ENCODE measurements around the gene SF3A2. TPM values are rescaled to one million over a fixed set of nuclear protein-coding genes. Genes with fewer than 3 reads are reported as not detected.

Gene SF3A2
- total RNA-seq, 4 donors from 2014 or later, result 23.9 to 29.2 (median 26.5) TPM

DNA sequence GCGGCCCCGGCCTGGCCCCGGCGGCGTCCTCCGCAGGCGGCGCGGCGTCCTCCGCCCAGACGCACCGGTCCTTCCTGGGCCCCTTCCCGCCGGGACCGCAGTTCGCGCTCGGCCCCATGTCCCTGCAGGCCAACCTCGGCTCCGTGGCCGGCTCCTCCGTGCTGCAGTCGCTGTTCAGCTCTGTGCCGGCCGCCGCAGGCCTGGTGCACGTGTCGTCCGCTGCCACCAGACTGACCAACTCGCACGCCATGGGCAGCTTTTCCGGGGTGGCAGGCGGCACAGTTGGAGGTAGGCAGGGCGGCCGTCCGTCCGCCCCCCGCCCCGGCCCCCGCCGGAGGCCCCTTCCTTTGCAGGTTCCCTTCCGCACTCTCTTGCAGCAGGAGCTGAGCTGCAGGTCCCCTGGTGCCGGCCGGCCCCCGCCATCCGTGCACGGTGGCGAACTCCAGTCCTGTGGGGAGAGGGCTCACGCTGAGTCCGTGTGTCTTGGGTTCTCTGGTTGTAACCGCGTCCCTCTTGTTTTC lies 9.7 kb upstream of the SF3A2 start:
- peaks cover 0 to 59% of the 10 kb centered on the region in 2 donors for H3K36me3 ChIP-seq
- no peak for TF ChIP-seq POLR2A (IDR thresholded peaks at IDR 0.05)
- TF ChIP-seq, protein P1, sequence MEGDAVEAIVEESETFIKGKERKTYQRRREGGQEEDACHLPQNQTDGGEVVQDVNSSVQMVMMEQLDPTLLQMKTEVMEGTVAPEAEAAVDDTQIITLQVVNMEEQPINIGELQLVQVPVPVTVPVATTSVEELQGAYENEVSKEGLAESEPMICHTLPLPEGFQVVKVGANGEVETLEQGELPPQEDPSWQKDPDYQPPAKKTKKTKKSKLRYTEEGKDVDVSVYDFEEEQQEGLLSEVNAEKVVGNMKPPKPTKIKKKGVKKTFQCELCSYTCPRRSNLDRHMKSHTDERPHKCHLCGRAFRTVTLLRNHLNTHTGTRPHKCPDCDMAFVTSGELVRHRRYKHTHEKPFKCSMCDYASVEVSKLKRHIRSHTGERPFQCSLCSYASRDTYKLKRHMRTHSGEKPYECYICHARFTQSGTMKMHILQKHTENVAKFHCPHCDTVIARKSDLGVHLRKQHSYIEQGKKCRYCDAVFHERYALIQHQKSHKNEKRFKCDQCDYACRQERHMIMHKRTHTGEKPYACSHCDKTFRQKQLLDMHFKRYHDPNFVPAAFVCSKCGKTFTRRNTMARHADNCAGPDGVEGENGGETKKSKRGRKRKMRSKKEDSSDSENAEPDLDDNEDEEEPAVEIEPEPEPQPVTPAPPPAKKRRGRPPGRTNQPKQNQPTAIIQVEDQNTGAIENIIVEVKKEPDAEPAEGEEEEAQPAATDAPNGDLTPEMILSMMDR (IDR thresholded peaks at IDR 0.05 in 4 of 5, conservative IDR thresholded peaks at IDR 0.05 in 1 of 5), result no peak
- intact Hi-C loops (cut with DNase I; ENCODE audit: low total_unique reads), result no loop called here
- in situ Hi-C loops (cut with MboI; ENCODE audit: low sequenced_read_pairs in 4 of 4), result no loop called here
- H3K9me3 ChIP-seq, result no peaks in the 10 kb centered on the region
- ATAC-seq, result no peak
- H3K4me1 ChIP-seq, result peaks cover 13 to 28% of the 10 kb centered on the region in 2 donors
- no peak overlapping the region for H3K4me3 ChIP-seq
- H3K27me3 ChIP-seq, result no peaks in the 10 kb centered on the region
- H3K27ac ChIP-seq, result no peak overlapping the region
- no peak for DNase-seq

GRCh38 chr19:2227415-2228156 lies 9.0 kb upstream of the SF3A2 start:
- Histone ChIP-seq H3K36me3 (peaks cover 0 to 56% of the 10 kb centered on the region in 2 donors), H3K9me3 (no peaks in the 10 kb centered on the region), H3K27me3 (no peaks in the 10 kb centered on the region), H3K4me1 (peaks cover 13 to 30% of the 10 kb centered on the region in 2 donors), H3K27ac (no peak overlapping the region), H3K4me3 (no peak overlapping the region)
- no peak for DNase-seq
- in situ Hi-C loops (cut with MboI; ENCODE audit: low sequenced_read_pairs in 4 of 4), result no loop called here
- intact Hi-C loops (cut with DNase I; ENCODE audit: low total_unique reads), result no loop called here
- ATAC-seq, result no peak
- no peak for TF ChIP-seq POLR2A (IDR thresholded peaks at IDR 0.05)
- TF ChIP-seq, protein P1 (IDR thresholded peaks at IDR 0.05 in 4 of 5, conservative IDR thresholded peaks at IDR 0.05 in 1 of 5), result no peak

GRCh38 chr19:2228157-2229030 lies 8.2 kb upstream of the SF3A2 start:
- peak overlapping the region in 1 of 4 donors; percentile 18 for H3K27ac ChIP-seq
- H3K9me3 ChIP-seq, result no peaks in the 10 kb centered on the region
- no peak for ATAC-seq
- TF ChIP-seq, protein P1 (IDR thresholded peaks at IDR 0.05 in 4 of 5, conservative IDR thresholded peaks at IDR 0.05 in 1 of 5), result no peak
- no peak for TF ChIP-seq POLR2A (IDR thresholded peaks at IDR 0.05)
- no peaks in the 10 kb centered on the region for H3K27me3 ChIP-seq
- H3K4me1 ChIP-seq, result peaks cover 13 to 30% of the 10 kb centered on the region in 2 donors
- H3K36me3 ChIP-seq, result peaks cover 0 to 50% of the 10 kb centered on the region in 2 donors
- intact Hi-C loops (cut with DNase I; ENCODE audit: low total_unique reads), result no loop called here
- no peak overlapping the region for H3K4me3 ChIP-seq
- in situ Hi-C loops (cut with MboI; ENCODE audit: low sequenced_read_pairs in 4 of 4), result no loop called here
- no peak for DNase-seq

GRCh38 chr19:2229103-2230032 lies 7.3 kb upstream of the SF3A2 start:
- Histone ChIP-seq H3K36me3 (peaks cover 0 to 47% of the 10 kb centered on the region in 2 donors), H3K4me1 (peaks cover 16 to 30% of the 10 kb centered on the region in 2 donors), H3K9me3 (no peaks in the 10 kb centered on the region), H3K4me3 (no peak overlapping the region), H3K27me3 (no peaks in the 10 kb centered on the region), H3K27ac (peak overlapping the region in 1 of 4 donors; percentile 31)
- TF ChIP-seq POLR2A (IDR thresholded peaks at IDR 0.05), result no peak
- TF ChIP-seq, protein P1 (IDR thresholded peaks at IDR 0.05 in 4 of 5, conservative IDR thresholded peaks at IDR 0.05 in 1 of 5), result no peak
- DNase-seq (no peak), ATAC-seq (no peak)
- intact Hi-C loops (cut with DNase I; ENCODE audit: low total_unique reads), result no loop called here
- in situ Hi-C loops (cut with MboI; ENCODE audit: low sequenced_read_pairs in 4 of 4), result loop anchor here in 1 of 4 donors (10.0 kb wide), 1 partner anchor 75 kb away; the partner anchor contains the start of gene AP3D1

All from gastrocnemius medialis (tissue), 4 donors.